A549 (cell line): Measurements from ENCODE around the gene MLKL. TPM values are rescaled to one million over a fixed set of nuclear protein-coding genes. Genes with fewer than 3 reads are reported as not detected.

ENCODE experiments used
- ATAC-seq, 2 experiments: fragments of 200-7000 bp in 1 of 2; fragments of >200 bp in 1 of 2; cut with Nextera tagmentation in 1 of 2; cut with Tn5 transposase in 1 of 2; 3 replicates each; pipeline versions ENCODE4 v1.8.0 to v1.9.1; 2018 to 2020; ENCODE audit warnings: mild to moderate bottlenecking in 1 of 2, moderate library complexity in 1 of 2
- CTCF ChIA-PET: fragments of 300-600 bp; sonication (Branson Sonifier 250); formaldehyde crosslinking; extraction: SDS; loops from one replicate; lab custom pipeline; 2021; ENCODE audit warnings: antibody characterized with exemption, inconsistent platforms; lab: Yijun Ruan, JAX
- POLR2A ChIA-PET: fragments of 350-600 bp; formaldehyde crosslinking; extraction: SDS; loops from one replicate; lab custom pipeline; 2021; ENCODE audit warnings: antibody characterized with exemption, inconsistent platforms; lab: Yijun Ruan, JAX
- DNase-seq, 2 experiments: peaks; one replicate each; pipeline versions ENCODE4 v3.0.0 to v3.0.0-alpha.2; 2011 to 2016; ENCODE audit warnings: low read depth in 1 of 2, low spot score in 1 of 2
- FAIRE-seq: peaks from 2 replicates; lab custom pipeline; 2011; peaks lifted over from hg19 to GRCh38; lab: Jason Lieb, UNC
- H3K27ac ChIP-seq, 2 experiments: fragments of >200 bp; sonication (Bioruptor Twin); formaldehyde crosslinking; 3 replicates each; pipeline ENCODE4 v1.5.1; 2016 to 2017
- H3K4me1 ChIP-seq: fragments of >200 bp; sonication (Bioruptor Twin); formaldehyde crosslinking; 3 replicates; pipeline ENCODE4 v1.6.1; 2016
- H3K4me2 ChIP-seq: fragments of >200 bp; sonication (Bioruptor Twin); formaldehyde crosslinking; 3 replicates; pipeline ENCODE4 v1.6.1; 2016
- H3K4me3 ChIP-seq: fragments of >200 bp; sonication (Bioruptor Twin); formaldehyde crosslinking; 3 replicates; pipeline ENCODE4 v1.5.1; 2016
- H3K9me3 ChIP-seq: fragments of >200 bp; sonication (Bioruptor Twin); formaldehyde crosslinking; 3 replicates; pipeline ENCODE4 v1.6.1; 2016
- CBX8 ChIP-seq: fragments of 200-600 bp; sonication (generic); IDR thresholded peaks from 2 replicates; pipeline ENCODE4 v1.6.1; 2016
- CTCF ChIP-seq: fragments of >200 bp; sonication (Bioruptor Twin); formaldehyde crosslinking; IDR thresholded peaks from 3 replicates; pipeline ENCODE4 v1.5.1; 2016
- E2F6 ChIP-seq: IDR thresholded peaks from 2 replicates; pipeline ENCODE4 v1.6.1; 2012; ENCODE audit warnings: low read depth, borderline replicate concordance
- ELK1 ChIP-seq: fragments of 150-350 bp; IDR thresholded peaks from 2 replicates; pipeline ENCODE4 v1.6.1; 2014; ENCODE audit warnings: low read depth, mild to moderate bottlenecking, low read length
- FOSL2 ChIP-seq, 2 experiments: fragments of 450-650 bp in 1 of 2; fragments of >200 bp in 1 of 2; sonication (Bioruptor Twin) in 1 of 2; formaldehyde crosslinking; IDR thresholded peaks; 2 replicates each; pipeline versions ENCODE4 v1.5.0 to v1.6.1; 2016 to 2020; ENCODE audit warnings: mild to moderate bottlenecking in 1 of 2, moderate library complexity in 1 of 2
- FOXS1 ChIP-seq: fragments of 250-450 bp; sonication (Bioruptor Pico); IDR thresholded peaks from 2 replicates; pipeline ENCODE4 v1.5.0; 2020; ENCODE audit warnings: mild to moderate bottlenecking, moderate library complexity
- GATA3 ChIP-seq: IDR thresholded peaks from 2 replicates; pipeline ENCODE4 v1.6.1; 2012; ENCODE audit warnings: borderline replicate concordance
- HES2 ChIP-seq: fragments of >200 bp; sonication (Bioruptor Twin); formaldehyde crosslinking; IDR thresholded peaks from 2 replicates; pipeline ENCODE4 v1.6.1; 2016
- HMGXB4 ChIP-seq: fragments of 250-450 bp; sonication (Bioruptor Pico); IDR thresholded peaks from 2 replicates; pipeline ENCODE4 v1.5.0; 2021; ENCODE audit warnings: mild to moderate bottlenecking, moderate library complexity, borderline replicate concordance
- HOXB13 ChIP-seq: fragments of 250-450 bp; sonication (Bioruptor Pico); IDR thresholded peaks from 2 replicates; pipeline ENCODE4 v1.5.0; 2020; ENCODE audit warnings: low read depth, mild to moderate bottlenecking, moderate library complexity
- HOXB5 ChIP-seq: fragments of 250-450 bp; sonication (Bioruptor Pico); IDR thresholded peaks from 2 replicates; pipeline ENCODE4 v1.5.0; 2020; ENCODE audit warnings: mild to moderate bottlenecking, moderate library complexity
- JUN ChIP-seq, 2 experiments: fragments of >200 bp; sonication (Bioruptor Twin); formaldehyde crosslinking; IDR thresholded peaks; 2 replicates in 1 of 2; 3 replicates in 1 of 2; pipeline ENCODE4 v1.6.1; 2016 to 2017
- KDM5A ChIP-seq: fragments of 200-600 bp; sonication (generic); IDR thresholded peaks from 2 replicates; pipeline ENCODE4 v1.6.1; 2016; ENCODE audit warnings: antibody characterized with exemption, mild to moderate bottlenecking
- NR3C1 ChIP-seq: fragments of >200 bp; sonication (Bioruptor Twin); formaldehyde crosslinking; IDR thresholded peaks from 3 replicates; pipeline ENCODE4 v1.6.1; 2017
- PBX3 ChIP-seq: IDR thresholded peaks from 2 replicates; pipeline ENCODE4 v1.6.1; 2012
- RCOR1 ChIP-seq: fragments of 150-350 bp; IDR thresholded peaks from 2 replicates; pipeline ENCODE4 v1.6.1; 2014; ENCODE audit warnings: antibody characterized with exemption, low read length, low read depth
- REST ChIP-seq: fragments of 200-600 bp; sonication (generic); IDR thresholded peaks from 2 replicates; pipeline ENCODE4 v1.6.1; 2016; ENCODE audit warnings: antibody characterized with exemption, mild to moderate bottlenecking, moderate library complexity
- SREBF2 ChIP-seq: fragments of 450-650 bp; IDR thresholded peaks from 2 replicates; pipeline ENCODE4 v1.6.1; 2014; ENCODE audit warnings: mild to moderate bottlenecking, moderate library complexity
- TFCP2L1 ChIP-seq: fragments of 250-450 bp; sonication (Bioruptor Pico); IDR thresholded peaks from 2 replicates; pipeline ENCODE4 v1.5.0; 2021; ENCODE audit warnings: mild to moderate bottlenecking
- USF2 ChIP-seq: fragments of 450-650 bp; IDR thresholded peaks from 2 replicates; pipeline ENCODE4 v1.6.1; 2014; ENCODE audit warnings: antibody characterized with exemption
- WGBS: methylation state at CpG from one replicate; pipeline ENCODE4 v1.1.6; 2017; ENCODE audit errors: missing lambda C conversion rate; 5-methylcytosine and 5-hydroxymethylcytosine counted together
- polyA plus RNA-seq, 4 experiments: library from polyadenylated mRNA; depleted of rRNA in 3 of 4; stranded (reverse); fragments of >200 nt; fragmentation: RNase III in 1 of 4; extraction: RNeasy Plus Mini Kit Qiagen cat#74134 plus additional on column Dnase treatment in 1 of 4; gene quantifications; 2 replicates in 3 of 4; 3 replicates in 1 of 4; pipeline ENCODE4 v1.2.3, GENCODE V29; 2011 to 2017

MLKL gene
- polyA plus RNA-seq, 2 of the 4 experiments (the other 2 are of a cell fraction), result 12.6 to 17.9 TPM

GRCh38 chr16:74680681-74681080, 20.0 kb downstream of the MLKL start:
- Histone ChIP-seq H3K27ac (no peak overlapping the region), H3K4me1 (no peaks in the 10 kb centered on the region), H3K9me3 (no peaks in the 10 kb centered on the region), H3K4me2 (no peak overlapping the region), H3K4me3 (no peak overlapping the region)
- POLR2A ChIA-PET, result no interaction called here
- TF ChIP-seq HOXB5 (CRISPR knock-in tag), result no peak
- TF ChIP-seq CBX8, result no peak
- TF ChIP-seq HOXB13 (CRISPR knock-in tag), result no peak
- TF ChIP-seq JUN (IDR thresholded peaks at IDR 0.05), result no peak
- no peak for TF ChIP-seq NR3C1
- TF ChIP-seq USF2, result no peak
- no peak for TF ChIP-seq GATA3
- no peak for TF ChIP-seq TFCP2L1 (CRISPR knock-in tag)
- TF ChIP-seq FOSL2 (IDR thresholded peaks at IDR 0.05), result no peak
- TF ChIP-seq FOSL2 (CRISPR knock-in tag; IDR thresholded peaks at IDR 0.05), result no peak
- no peak for TF ChIP-seq ELK1
- TF ChIP-seq E2F6, result no peak
- TF ChIP-seq PBX3, result no peak
- TF ChIP-seq REST, result no peak
- TF ChIP-seq HES2, result no peak
- no peak for TF ChIP-seq HMGXB4 (CRISPR knock-in tag)
- no peak for TF ChIP-seq CTCF
- TF ChIP-seq FOXS1 (CRISPR knock-in tag), result no peak
- TF ChIP-seq SREBF2, result no peak
- TF ChIP-seq KDM5A, result no peak
- no peak for TF ChIP-seq RCOR1
- DNase-seq (no peak), FAIRE-seq (no peak), ATAC-seq (no peak)
- CTCF ChIA-PET, result interaction anchor here (0.9 to 2.5 kb wide), 4 partner anchors 9 to 182 kb away, joined by 3 to 13 read pairs (median 4); no protein-coding TSS in a partner anchor
- 93% methylated on average over 6 of the region's 6 CpGs for WGBS
